ENCODE data around the gene NFKBIE. TPM values are rescaled to one million over a fixed set of nuclear protein-coding genes. Genes with fewer than 3 reads are reported as not detected.
A peak's percentile ranks its signal among the peaks of the same experiment; 100 is the strongest.

Gene NFKBIE
- total and polyA plus RNA-seq, 4 donors, result 3.7 to 4.9 (median 4.7) TPM

GRCh38 chr6:44216677-44217331 lies 48.5 kb downstream of the NFKBIE start, which contains the start of gene MYMX:
TSS of gene MYMX (plus strand) at chr6:44216926. CDS start at chr6:44217472, 546 bp downstream.
- peak within 1 kb of the TSS in 1 of 2 donors; percentile 9 for H3K9ac ChIP-seq (ENCODE audit: low read depth in 1 of 2, low read length in 2 of 2)

More at GRCh38 chr6:44216677-44217331, 48.5 kb downstream of the NFKBIE start, which contains the start of gene MYMX:
- H3K4me1 ChIP-seq (ENCODE audit: control insufficient read depth in 4 of 4, insufficient read depth in 4 of 4, low read length in 3 of 4), result peaks cover 30 to 53% (median 35%) of the 10 kb centered on the region in 4 donors
- no peaks in the 10 kb centered on the region for H3K36me3 ChIP-seq (ENCODE audit: control insufficient read depth in 4 of 4, insufficient read depth in 3 of 4, low read depth in 1 of 4, low read length in 3 of 4)
- no peaks in the 10 kb centered on the region for H3K9me3 ChIP-seq (ENCODE audit: control insufficient read depth in 4 of 4, low read length in 3 of 4)
- H3K4me3 ChIP-seq (ENCODE audit: low read depth in 1 of 3, low read length in 3 of 3), result no peak within 1 kb of the TSS
- H3K27me3 ChIP-seq (ENCODE audit: control insufficient read depth in 4 of 4, insufficient read depth in 4 of 4, low read length in 3 of 4), result no peaks in the 10 kb centered on the region
- WGBS, result 53% methylated on average over 7 of the region's 7 CpGs
- DNase-seq (ENCODE audit: low spot score), result no peak
- peak within 1 kb of the TSS; percentile 82 to 92 for H3K27ac ChIP-seq (ENCODE audit: low read depth in 1 of 2, low read length in 2 of 2)
- TF ChIP-seq, protein P1, sequence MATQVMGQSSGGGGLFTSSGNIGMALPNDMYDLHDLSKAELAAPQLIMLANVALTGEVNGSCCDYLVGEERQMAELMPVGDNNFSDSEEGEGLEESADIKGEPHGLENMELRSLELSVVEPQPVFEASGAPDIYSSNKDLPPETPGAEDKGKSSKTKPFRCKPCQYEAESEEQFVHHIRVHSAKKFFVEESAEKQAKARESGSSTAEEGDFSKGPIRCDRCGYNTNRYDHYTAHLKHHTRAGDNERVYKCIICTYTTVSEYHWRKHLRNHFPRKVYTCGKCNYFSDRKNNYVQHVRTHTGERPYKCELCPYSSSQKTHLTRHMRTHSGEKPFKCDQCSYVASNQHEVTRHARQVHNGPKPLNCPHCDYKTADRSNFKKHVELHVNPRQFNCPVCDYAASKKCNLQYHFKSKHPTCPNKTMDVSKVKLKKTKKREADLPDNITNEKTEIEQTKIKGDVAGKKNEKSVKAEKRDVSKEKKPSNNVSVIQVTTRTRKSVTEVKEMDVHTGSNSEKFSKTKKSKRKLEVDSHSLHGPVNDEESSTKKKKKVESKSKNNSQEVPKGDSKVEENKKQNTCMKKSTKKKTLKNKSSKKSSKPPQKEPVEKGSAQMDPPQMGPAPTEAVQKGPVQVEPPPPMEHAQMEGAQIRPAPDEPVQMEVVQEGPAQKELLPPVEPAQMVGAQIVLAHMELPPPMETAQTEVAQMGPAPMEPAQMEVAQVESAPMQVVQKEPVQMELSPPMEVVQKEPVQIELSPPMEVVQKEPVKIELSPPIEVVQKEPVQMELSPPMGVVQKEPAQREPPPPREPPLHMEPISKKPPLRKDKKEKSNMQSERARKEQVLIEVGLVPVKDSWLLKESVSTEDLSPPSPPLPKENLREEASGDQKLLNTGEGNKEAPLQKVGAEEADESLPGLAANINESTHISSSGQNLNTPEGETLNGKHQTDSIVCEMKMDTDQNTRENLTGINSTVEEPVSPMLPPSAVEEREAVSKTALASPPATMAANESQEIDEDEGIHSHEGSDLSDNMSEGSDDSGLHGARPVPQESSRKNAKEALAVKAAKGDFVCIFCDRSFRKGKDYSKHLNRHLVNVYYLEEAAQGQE (IDR thresholded peaks at IDR 0.05), result no peak
- TF ChIP-seq, protein P2, sequence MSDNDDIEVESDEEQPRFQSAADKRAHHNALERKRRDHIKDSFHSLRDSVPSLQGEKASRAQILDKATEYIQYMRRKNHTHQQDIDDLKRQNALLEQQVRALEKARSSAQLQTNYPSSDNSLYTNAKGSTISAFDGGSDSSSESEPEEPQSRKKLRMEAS (IDR thresholded peaks at IDR 0.05), result no peak
- TF ChIP-seq, protein P3, sequence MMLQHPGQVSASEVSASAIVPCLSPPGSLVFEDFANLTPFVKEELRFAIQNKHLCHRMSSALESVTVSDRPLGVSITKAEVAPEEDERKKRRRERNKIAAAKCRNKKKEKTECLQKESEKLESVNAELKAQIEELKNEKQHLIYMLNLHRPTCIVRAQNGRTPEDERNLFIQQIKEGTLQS (IDR thresholded peaks at IDR 0.05), result no peak
- no peak for TF ChIP-seq GABPA (IDR thresholded peaks at IDR 0.05 in 1 of 2, conservative IDR thresholded peaks at IDR 0.05 in 1 of 2)
- TF ChIP-seq FOXA2 (IDR thresholded peaks at IDR 0.05), result no peak
- TF ChIP-seq ZBTB33 (IDR thresholded peaks at IDR 0.05), result no peak
- TF ChIP-seq RAD21 (IDR thresholded peaks at IDR 0.05), result no peak
- no peak for TF ChIP-seq RXRA (IDR thresholded peaks at IDR 0.05)
- TF ChIP-seq JUND (IDR thresholded peaks at IDR 0.05), result no peak
- no peak for TF ChIP-seq CTCF (IDR thresholded peaks at IDR 0.05; ENCODE audit: low read depth, low read length, missing input control)
- no peak for TF ChIP-seq EGR1 (IDR thresholded peaks at IDR 0.05; ENCODE audit: low read depth in 2 of 2)
- no peak for TF ChIP-seq TAF1 (conservative IDR thresholded peaks at IDR 0.05)
- TF ChIP-seq YY1 (IDR thresholded peaks at IDR 0.05), result no peak
- no peak for TF ChIP-seq FOXA1 (IDR thresholded peaks at IDR 0.05)
- TF ChIP-seq HNF4G (IDR thresholded peaks at IDR 0.05), result no peak
- no peak for TF ChIP-seq NR2F2 (IDR thresholded peaks at IDR 0.05)

Data from liver (tissue), 9 donors.